ENCODE results near the gene DIAPH2.

GRCh38 chrX:96919672-96920071 is 235.0 kb downstream of the DIAPH2 start:
- TF ChIP-seq, protein P1, sequence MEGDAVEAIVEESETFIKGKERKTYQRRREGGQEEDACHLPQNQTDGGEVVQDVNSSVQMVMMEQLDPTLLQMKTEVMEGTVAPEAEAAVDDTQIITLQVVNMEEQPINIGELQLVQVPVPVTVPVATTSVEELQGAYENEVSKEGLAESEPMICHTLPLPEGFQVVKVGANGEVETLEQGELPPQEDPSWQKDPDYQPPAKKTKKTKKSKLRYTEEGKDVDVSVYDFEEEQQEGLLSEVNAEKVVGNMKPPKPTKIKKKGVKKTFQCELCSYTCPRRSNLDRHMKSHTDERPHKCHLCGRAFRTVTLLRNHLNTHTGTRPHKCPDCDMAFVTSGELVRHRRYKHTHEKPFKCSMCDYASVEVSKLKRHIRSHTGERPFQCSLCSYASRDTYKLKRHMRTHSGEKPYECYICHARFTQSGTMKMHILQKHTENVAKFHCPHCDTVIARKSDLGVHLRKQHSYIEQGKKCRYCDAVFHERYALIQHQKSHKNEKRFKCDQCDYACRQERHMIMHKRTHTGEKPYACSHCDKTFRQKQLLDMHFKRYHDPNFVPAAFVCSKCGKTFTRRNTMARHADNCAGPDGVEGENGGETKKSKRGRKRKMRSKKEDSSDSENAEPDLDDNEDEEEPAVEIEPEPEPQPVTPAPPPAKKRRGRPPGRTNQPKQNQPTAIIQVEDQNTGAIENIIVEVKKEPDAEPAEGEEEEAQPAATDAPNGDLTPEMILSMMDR (IDR thresholded peaks at IDR 0.05): no peak
- TF ChIP-seq POLR2A (IDR thresholded peaks at IDR 0.05): no peak

Measured in body of pancreas (tissue), 4 donors.